Measurements from ENCODE around the gene MAP2K2. TPM values are rescaled to one million over a fixed set of nuclear protein-coding genes. Genes with fewer than 3 reads are reported as not detected.

Gene MAP2K2
- total and polyA plus RNA-seq, 4 donors, result 40.3 to 72.7 (median 54.1) TPM

DNA sequence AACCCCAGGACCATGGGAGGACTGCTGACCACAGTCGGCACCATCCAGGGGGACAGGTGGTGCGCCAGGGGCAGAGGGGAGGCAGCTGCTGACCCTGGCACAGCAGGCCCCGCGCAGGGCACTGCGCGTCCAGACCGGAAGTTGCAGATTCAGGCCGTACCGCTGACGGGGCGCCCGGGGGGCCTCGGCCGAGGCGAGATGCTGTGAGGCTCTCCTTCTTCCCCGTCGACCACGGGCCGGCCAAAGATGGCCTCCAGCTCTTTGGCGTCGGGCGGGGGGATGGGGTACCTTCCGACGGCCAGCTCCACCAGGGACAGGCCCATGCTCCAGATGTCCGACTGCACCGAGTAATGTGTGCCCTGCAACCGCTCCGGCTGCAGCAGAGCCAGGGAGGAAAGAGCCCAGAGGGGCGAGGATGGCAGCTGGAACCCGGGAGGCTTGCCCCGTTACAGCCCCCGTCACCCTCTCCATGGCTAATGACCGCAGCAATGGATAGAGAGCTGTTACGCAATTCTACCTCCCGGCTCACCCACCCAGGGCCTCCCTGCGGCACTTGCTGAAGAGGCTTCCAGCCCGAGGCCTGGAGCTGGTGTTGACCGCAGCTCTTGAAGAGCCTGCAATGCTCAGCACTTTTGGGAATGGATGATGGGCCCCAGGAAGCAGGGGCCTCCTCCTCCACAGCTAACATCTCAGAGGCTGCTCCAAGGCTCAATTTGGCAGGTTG is 24.7 kb downstream of the MAP2K2 start:
- Histone ChIP-seq H3K4me3 (ENCODE audit: low read depth in 1 of 3, low read length in 3 of 3) (no peak overlapping the region), H3K36me3 (ENCODE audit: control insufficient read depth in 4 of 4, insufficient read depth in 3 of 4, low read depth in 1 of 4, low read length in 3 of 4) (peaks cover 4 to 41% (median 16%) of the 10 kb centered on the region in 4 donors), H3K27me3 (ENCODE audit: control insufficient read depth in 4 of 4, insufficient read depth in 4 of 4, low read length in 3 of 4) (no peaks in the 10 kb centered on the region), H3K9ac (ENCODE audit: low read depth in 1 of 2, low read length in 2 of 2) (no peak overlapping the region), H3K9me3 (ENCODE audit: control insufficient read depth in 4 of 4, low read length in 3 of 4) (no peaks in the 10 kb centered on the region), H3K4me1 (ENCODE audit: control insufficient read depth in 4 of 4, insufficient read depth in 4 of 4, low read length in 3 of 4) (no peaks in the 10 kb centered on the region), H3K27ac (ENCODE audit: low read depth in 1 of 2, low read length in 2 of 2) (no peak overlapping the region)
- TF ChIP-seq SP1 (IDR thresholded peaks at IDR 0.05) (no peak), JUND (IDR thresholded peaks at IDR 0.05) (no peak), NR2F2 (IDR thresholded peaks at IDR 0.05) (no peak), FOXA2 (IDR thresholded peaks at IDR 0.05) (no peak), FOXA1 (IDR thresholded peaks at IDR 0.05) (no peak), TAF1 (conservative IDR thresholded peaks at IDR 0.05) (no peak), YY1 (IDR thresholded peaks at IDR 0.05) (no peak), HNF4A (conservative IDR thresholded peaks at IDR 0.05) (no peak), RAD21 (IDR thresholded peaks at IDR 0.05) (no peak), HNF4G (IDR thresholded peaks at IDR 0.05) (no peak)
- TF ChIP-seq, protein P1, sequence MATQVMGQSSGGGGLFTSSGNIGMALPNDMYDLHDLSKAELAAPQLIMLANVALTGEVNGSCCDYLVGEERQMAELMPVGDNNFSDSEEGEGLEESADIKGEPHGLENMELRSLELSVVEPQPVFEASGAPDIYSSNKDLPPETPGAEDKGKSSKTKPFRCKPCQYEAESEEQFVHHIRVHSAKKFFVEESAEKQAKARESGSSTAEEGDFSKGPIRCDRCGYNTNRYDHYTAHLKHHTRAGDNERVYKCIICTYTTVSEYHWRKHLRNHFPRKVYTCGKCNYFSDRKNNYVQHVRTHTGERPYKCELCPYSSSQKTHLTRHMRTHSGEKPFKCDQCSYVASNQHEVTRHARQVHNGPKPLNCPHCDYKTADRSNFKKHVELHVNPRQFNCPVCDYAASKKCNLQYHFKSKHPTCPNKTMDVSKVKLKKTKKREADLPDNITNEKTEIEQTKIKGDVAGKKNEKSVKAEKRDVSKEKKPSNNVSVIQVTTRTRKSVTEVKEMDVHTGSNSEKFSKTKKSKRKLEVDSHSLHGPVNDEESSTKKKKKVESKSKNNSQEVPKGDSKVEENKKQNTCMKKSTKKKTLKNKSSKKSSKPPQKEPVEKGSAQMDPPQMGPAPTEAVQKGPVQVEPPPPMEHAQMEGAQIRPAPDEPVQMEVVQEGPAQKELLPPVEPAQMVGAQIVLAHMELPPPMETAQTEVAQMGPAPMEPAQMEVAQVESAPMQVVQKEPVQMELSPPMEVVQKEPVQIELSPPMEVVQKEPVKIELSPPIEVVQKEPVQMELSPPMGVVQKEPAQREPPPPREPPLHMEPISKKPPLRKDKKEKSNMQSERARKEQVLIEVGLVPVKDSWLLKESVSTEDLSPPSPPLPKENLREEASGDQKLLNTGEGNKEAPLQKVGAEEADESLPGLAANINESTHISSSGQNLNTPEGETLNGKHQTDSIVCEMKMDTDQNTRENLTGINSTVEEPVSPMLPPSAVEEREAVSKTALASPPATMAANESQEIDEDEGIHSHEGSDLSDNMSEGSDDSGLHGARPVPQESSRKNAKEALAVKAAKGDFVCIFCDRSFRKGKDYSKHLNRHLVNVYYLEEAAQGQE (IDR thresholded peaks at IDR 0.05), result no peak
- TF ChIP-seq, protein P2, sequence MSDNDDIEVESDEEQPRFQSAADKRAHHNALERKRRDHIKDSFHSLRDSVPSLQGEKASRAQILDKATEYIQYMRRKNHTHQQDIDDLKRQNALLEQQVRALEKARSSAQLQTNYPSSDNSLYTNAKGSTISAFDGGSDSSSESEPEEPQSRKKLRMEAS (IDR thresholded peaks at IDR 0.05), result no peak
- 96% methylated on average over 38 of the region's 38 CpGs for WGBS
- no peak for DNase-seq (ENCODE audit: low spot score)

DNA sequence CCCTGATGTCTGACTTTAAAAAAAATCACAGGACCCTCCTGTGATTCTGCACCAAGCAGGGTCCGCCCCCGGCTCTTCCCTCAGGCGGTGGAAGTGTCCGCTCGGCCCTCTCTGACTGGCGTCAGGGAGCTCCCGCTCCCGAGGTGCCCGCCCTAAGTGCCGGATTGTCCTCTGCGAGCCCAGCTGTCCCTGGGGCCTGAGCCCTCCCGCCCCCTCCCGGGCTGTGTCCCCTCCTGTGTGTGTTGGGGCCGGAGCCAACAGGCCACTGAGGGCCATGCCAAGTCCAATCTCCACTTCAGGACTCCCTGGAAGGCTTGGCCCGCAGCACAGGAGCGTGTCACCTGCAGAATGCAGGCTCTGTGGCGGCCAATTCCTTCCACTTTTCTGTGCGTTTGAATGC is 25.4 kb downstream of the MAP2K2 start:
- H3K36me3 ChIP-seq (ENCODE audit: control insufficient read depth in 4 of 4, insufficient read depth in 3 of 4, low read depth in 1 of 4, low read length in 3 of 4), result peaks cover 7 to 46% (median 16%) of the 10 kb centered on the region in 4 donors
- H3K27ac ChIP-seq (ENCODE audit: low read depth in 1 of 2, low read length in 2 of 2), result no peak overlapping the region
- H3K27me3 ChIP-seq (ENCODE audit: control insufficient read depth in 4 of 4, insufficient read depth in 4 of 4, low read length in 3 of 4), result no peaks in the 10 kb centered on the region
- H3K4me3 ChIP-seq (ENCODE audit: low read depth in 1 of 3, low read length in 3 of 3), result no peak overlapping the region
- H3K9ac ChIP-seq (ENCODE audit: low read depth in 1 of 2, low read length in 2 of 2), result no peak overlapping the region
- TF ChIP-seq EGR1 (IDR thresholded peaks at IDR 0.05; ENCODE audit: low read depth in 2 of 2) (no peak), SP1 (IDR thresholded peaks at IDR 0.05) (no peak), GABPA (IDR thresholded peaks at IDR 0.05 in 1 of 2, conservative IDR thresholded peaks at IDR 0.05 in 1 of 2) (no peak), FOXA2 (IDR thresholded peaks at IDR 0.05) (no peak), NR2F2 (IDR thresholded peaks at IDR 0.05) (no peak), YY1 (IDR thresholded peaks at IDR 0.05) (no peak), FOXA1 (IDR thresholded peaks at IDR 0.05) (no peak), JUND (IDR thresholded peaks at IDR 0.05) (no peak), HNF4A (conservative IDR thresholded peaks at IDR 0.05) (no peak), RXRA (IDR thresholded peaks at IDR 0.05) (no peak), HNF4G (IDR thresholded peaks at IDR 0.05) (no peak), TAF1 (conservative IDR thresholded peaks at IDR 0.05) (no peak), RAD21 (IDR thresholded peaks at IDR 0.05) (no peak)
- TF ChIP-seq, protein P1 (IDR thresholded peaks at IDR 0.05), result no peak
- TF ChIP-seq, protein P3, sequence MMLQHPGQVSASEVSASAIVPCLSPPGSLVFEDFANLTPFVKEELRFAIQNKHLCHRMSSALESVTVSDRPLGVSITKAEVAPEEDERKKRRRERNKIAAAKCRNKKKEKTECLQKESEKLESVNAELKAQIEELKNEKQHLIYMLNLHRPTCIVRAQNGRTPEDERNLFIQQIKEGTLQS (IDR thresholded peaks at IDR 0.05), result no peak
- TF ChIP-seq, protein P4, sequence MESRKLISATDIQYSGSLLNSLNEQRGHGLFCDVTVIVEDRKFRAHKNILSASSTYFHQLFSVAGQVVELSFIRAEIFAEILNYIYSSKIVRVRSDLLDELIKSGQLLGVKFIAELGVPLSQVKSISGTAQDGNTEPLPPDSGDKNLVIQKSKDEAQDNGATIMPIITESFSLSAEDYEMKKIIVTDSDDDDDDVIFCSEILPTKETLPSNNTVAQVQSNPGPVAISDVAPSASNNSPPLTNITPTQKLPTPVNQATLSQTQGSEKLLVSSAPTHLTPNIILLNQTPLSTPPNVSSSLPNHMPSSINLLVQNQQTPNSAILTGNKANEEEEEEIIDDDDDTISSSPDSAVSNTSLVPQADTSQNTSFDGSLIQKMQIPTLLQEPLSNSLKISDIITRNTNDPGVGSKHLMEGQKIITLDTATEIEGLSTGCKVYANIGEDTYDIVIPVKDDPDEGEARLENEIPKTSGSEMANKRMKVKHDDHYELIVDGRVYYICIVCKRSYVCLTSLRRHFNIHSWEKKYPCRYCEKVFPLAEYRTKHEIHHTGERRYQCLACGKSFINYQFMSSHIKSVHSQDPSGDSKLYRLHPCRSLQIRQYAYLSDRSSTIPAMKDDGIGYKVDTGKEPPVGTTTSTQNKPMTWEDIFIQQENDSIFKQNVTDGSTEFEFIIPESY (IDR thresholded peaks at IDR 0.05), result no peak
- TF ChIP-seq, protein P5, sequence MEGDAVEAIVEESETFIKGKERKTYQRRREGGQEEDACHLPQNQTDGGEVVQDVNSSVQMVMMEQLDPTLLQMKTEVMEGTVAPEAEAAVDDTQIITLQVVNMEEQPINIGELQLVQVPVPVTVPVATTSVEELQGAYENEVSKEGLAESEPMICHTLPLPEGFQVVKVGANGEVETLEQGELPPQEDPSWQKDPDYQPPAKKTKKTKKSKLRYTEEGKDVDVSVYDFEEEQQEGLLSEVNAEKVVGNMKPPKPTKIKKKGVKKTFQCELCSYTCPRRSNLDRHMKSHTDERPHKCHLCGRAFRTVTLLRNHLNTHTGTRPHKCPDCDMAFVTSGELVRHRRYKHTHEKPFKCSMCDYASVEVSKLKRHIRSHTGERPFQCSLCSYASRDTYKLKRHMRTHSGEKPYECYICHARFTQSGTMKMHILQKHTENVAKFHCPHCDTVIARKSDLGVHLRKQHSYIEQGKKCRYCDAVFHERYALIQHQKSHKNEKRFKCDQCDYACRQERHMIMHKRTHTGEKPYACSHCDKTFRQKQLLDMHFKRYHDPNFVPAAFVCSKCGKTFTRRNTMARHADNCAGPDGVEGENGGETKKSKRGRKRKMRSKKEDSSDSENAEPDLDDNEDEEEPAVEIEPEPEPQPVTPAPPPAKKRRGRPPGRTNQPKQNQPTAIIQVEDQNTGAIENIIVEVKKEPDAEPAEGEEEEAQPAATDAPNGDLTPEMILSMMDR (IDR thresholded peaks at IDR 0.05; ENCODE audit: low read depth, low read length, missing input control), result no peak
- DNase-seq (ENCODE audit: low spot score), result no peak
- no peaks in the 10 kb centered on the region for H3K4me1 ChIP-seq (ENCODE audit: control insufficient read depth in 4 of 4, insufficient read depth in 4 of 4, low read length in 3 of 4)
- H3K9me3 ChIP-seq (ENCODE audit: control insufficient read depth in 4 of 4, low read length in 3 of 4), result no peaks in the 10 kb centered on the region
- WGBS, result 91% methylated on average over 18 of the region's 18 CpGs

Data from liver (tissue), 9 donors.